OCI-M1 (cell line): Measurements from ENCODE around the gene JMJD7.

Experiments used
- DNase-seq: peaks from one replicate; lab custom pipeline; 2025; lab: John Stamatoyannopoulos, UW

The JMJD7 gene

GRCh38 chr15:41883484-41883825 lies 55.6 kb downstream of the JMJD7 start:
- no peak for DNase-seq

- no peak for DNase-seq
Observed at GRCh38 chr15:41884458-41884857, 56.6 kb downstream of the JMJD7 start.

- DNase-seq = no peak
Observed at GRCh38 chr15:41885321-41885720, 57.4 kb downstream of the JMJD7 start.

GRCh38 chr15:41885841-41886240 lies 57.9 kb downstream of the JMJD7 start:
- no peak for DNase-seq

GRCh38 chr15:41886741-41887140 lies 58.8 kb downstream of the JMJD7 start:
- no peak for DNase-seq

- DNase-seq = no peak
Observed at GRCh38 chr15:41887161-41887560, 59.3 kb downstream of the JMJD7 start.
